Stimulated activated naive CD8-positive, alpha-beta T cell treated with anti-CD3 and anti-CD28 coated beads, Interleukin-15, Interleukin-2, amounts not matched to agents 100 U/mL and 50 U/mL, for 24 hours (primary cell): ENCODE results near the gene OSBP.

Experiments
- ATAC-seq: fragments of 150-1000 bp; cut with Tn5 transposase; one replicate; pipeline ENCODE4 v1.10.0; 2021
- DNase-seq: peaks from one replicate; pipeline ENCODE4 v3.0.0; 2021

OSBP gene

DNA sequence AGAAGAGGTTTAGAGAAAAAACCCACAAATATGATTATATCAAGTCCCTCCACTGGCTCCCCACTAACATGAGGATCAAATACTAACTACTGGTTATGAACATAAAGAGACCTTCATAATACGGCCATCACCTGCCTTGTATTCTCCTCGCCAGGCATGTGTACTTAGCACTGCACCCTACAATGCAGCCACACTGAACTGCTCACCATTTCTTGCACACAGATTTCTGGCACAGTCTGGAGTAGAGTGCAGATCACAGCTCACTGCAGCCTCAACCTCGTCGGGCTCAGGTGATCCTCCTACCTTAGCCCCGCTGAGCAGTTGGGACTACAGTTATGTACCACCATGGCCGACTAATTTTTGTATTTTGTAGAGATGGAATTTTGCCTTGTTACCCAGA lies 13.1 kb downstream of the OSBP start:
- ATAC-seq (no peak), DNase-seq (no peak)

GRCh38 chr11:59601788-59602187 lies 13.8 kb downstream of the OSBP start:
- DNase-seq (no peak), ATAC-seq (no peak)

DNA sequence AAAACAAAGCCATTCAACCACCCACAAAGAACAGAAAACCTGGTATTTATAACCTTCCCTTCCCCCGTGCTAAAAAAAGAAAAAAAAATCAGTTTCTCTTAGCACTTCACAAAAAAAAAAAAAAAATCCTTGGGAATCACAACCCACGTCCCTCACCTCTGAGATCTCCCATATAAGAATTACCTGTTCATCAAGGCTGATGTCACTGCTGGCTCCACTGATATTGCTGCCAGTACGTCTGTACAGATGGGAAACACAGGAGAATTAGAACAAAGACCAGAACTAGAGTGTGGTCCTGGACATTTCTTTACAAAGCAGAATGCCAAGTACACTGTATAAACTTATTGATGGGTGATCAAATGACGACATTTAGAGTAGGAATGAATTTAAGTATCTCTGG lies 14.9 kb downstream of the OSBP start:
- DNase-seq: no peak
- ATAC-seq: no peak

DNA sequence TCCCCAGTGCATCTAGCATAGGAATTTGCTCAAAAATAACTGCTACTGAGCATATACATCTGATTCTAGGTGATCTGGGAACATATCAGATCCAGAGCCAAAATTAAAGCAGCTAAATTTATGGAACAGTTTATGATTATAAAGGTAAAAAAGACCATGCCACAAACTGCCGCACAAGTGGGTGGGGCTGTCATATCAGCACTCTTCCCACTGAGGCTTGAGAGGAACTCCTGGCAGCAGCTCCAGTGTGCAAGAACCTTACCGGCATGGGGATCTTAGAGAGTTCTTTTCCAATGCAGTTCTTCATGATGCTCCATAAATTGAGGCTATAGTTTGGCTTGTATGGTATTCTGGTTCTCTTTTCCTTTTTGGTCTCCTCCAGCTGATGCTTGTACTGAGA lies 15.3 kb downstream of the OSBP start:
- no peak for ATAC-seq

DNA sequence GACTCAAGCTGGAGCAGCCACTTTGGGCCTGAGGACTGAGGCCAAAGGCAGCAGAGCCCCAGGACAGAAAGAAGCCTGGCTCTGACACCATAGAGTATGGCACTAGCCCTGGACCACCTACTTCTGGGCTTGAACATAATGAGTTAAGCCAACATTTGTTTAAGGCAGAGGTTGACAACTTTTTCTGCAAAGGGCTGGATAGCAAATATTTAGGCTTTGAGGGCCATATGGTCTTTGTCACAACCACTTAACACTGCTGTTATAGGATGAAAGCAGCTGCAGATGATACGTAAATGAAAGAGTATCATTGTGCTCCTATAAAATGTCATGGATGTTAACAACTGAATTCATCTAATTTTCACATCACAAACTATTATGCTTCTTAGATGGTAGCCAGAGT lies 16.6 kb downstream of the OSBP start:
- ATAC-seq (no peak), DNase-seq (no peak)

More for the DNA sequence above, 15.3 kb downstream of the OSBP start:
- no peak for DNase-seq

GRCh38 chr11:59584294-59584693 lies 31.3 kb downstream of the OSBP start:
- no peak for DNase-seq

GRCh38 chr11:59582006-59582405 lies 33.6 kb downstream of the OSBP start:
- DNase-seq (no peak), ATAC-seq (no peak)

More at GRCh38 chr11:59584294-59584693, 31.3 kb downstream of the OSBP start:
- no peak for ATAC-seq

DNA sequence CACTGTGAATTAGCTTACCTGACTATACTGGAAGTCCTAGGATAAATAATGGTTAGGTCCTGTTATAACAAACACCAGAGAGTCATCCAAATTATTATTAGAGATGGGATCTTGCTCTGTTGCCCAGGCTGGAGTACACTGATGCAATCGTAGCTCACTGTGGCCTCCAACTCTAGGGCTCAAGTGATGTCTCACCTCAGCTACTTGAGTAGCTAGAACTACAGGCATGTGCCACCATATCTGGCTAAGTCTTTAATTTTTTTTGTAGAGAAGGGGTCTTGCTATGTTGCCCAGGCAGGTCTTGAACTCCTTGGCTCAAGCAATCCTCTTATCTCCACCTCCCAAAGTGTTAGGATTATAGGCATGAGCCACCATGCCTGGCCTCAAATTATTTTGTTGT lies 37.2 kb downstream of the OSBP start:
- DNase-seq (no peak), ATAC-seq (no peak)

GRCh38 chr11:59575505-59575904 lies 40.1 kb downstream of the OSBP start:
- ATAC-seq (no peak), DNase-seq (no peak)

DNA sequence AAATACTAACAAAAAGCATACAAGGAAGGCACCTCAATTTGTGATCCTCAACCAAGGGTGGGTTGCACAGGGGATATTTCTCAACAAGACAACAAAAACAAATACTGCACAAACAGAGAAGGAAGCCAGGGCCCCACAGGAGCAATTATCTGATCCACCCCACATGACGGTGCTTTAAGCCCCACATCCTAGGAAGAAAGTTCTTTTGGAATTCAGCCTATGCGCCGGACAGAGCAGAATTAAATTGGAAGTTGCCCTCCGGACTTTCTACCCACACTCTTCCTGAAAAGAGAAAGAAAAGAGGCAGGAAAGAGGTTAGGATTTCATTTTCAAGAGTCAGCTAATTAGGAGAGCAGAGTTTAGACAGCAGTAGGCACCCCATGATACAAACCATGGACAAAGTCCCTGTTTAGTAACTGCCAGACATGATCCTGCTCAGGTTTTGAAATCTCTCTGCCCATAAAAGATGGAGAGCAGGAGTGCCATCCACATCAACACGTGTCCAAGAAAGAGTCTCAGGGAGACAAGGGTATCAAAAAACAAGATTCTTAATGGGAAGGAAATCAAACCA lies 40.6 kb downstream of the OSBP start:
- DNase-seq: no peak
- no peak for ATAC-seq

- no peak for ATAC-seq
These were observed 41.1 kb downstream of the OSBP start for GRCh38 chr11:59574467-59574866.

GRCh38 chr11:59573216-59573615 lies 42.4 kb downstream of the OSBP start:
- no peak for DNase-seq
- no peak for ATAC-seq

More at GRCh38 chr11:59574467-59574866, 41.1 kb downstream of the OSBP start:
- no peak for DNase-seq

DNA sequence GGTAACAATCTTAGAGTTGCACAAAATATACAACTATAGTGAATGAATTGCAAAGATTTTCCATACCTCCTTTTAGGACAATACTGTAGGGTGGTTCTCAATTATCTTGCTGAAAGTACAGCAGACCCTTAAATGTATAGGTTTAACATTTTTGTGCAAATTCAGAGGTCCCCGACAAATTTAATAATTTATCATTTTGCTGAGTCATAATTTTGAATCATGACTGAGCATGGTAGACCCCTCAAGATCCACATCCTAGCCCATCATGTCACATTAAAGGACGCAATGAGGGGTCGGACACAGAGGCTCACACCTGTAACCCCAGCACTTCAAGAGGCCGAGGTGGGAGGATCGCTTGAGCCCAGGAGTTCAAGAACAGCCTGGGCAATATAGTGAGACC lies 43.5 kb downstream of the OSBP start:
- DNase-seq (no peak), ATAC-seq (no peak)

DNA sequence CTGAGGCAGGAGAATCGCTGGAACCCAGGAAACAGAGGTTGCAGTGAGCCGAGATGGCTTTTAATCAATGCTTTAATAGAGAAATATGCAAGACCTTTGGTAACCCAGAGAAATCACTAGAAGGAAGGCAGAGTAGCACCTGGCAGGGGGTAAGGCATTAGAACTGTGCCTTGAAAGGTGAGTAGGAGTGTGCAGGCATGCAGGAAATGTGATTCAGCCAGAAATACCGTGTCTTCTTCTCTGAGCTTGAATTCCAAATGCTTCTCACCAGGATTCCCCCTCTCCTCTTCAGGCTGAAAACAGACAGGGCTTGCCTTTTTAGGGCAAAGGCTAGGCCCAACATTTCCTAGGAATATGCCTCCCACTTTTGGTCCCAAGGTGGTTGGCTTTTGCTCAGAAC lies 53.3 kb downstream of the OSBP start:
- DNase-seq: no peak
- ATAC-seq: no peak

GRCh38 chr11:59560702-59561473 lies 54.7 kb downstream of the OSBP start:
- DNase-seq (peak; percentile 87), ATAC-seq (peak; percentile 8)

DNA sequence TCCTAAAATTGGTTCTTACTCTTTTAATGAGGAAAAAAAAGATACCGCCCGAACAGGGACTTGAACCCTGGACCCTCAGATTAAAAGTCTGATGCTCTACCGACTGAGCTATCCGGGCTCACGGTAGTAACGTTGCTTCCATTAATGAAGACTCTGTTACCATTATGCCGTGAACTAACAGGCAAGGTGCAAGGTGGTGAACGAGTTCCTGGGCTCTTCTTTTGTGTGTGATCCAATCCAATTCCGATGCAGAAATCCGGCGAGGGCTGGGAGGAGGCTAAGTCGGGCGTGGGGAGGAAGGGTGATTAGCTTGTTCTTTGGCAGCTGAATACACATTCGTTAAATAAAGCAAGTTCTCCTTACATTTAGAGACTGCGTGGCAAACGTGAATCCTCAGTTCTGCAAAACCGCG lies 55.3 kb downstream of the OSBP start:
- peak; percentile 82 for DNase-seq
- ATAC-seq: peak; percentile 10

DNA sequence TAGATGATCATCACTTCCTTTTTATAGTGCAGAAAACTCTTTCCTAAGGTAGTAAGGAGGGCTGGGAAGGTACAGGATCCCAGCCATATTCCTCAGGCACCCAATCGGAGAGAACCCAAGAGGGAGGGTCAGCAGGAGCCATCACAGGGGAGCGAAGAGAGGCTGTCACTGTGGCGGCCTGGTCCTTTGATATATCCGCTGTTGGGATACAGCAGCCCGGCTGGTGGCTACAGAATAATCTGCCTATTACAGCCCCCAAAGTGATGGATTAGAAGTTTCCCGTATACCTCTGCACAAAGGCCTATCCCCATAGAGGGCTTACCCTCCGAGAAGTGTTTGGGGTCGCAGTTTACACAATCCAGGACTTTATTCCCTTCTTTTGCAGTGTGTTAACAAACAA lies 55.7 kb downstream of the OSBP start:
- ATAC-seq: no peak
- DNase-seq: no peak

GRCh38 chr11:59558270-59558643 lies 57.3 kb downstream of the OSBP start:
- ATAC-seq: no peak
- no peak for DNase-seq

DNA sequence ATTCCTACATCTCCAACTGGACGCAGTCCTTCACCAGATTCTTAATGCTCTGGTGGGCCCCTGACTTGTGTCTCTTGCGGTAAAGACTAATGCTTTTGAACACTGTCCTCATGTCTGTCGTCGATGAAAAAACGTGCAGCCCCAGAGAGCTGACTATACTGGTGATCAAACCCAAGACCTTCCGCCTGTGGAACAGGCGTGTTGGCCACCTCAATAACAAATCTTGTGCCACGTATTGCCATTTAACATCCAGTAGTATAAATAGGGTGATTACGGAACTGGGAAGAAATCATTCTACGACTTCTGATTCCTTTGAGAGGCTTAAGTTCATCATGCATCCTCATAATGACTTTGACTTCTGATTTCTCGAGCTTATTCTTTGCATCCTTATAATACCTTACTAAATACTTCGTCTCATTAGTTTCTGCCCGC lies 58.6 kb downstream of the OSBP start:
- DNase-seq (no peak), ATAC-seq (peak; percentile 15)

- DNase-seq (peak; percentile 82), ATAC-seq (peak; percentile 61)
These were observed 59.3 kb downstream of the OSBP start for GRCh38 chr11:59556115-59556916.

GRCh38 chr11:59555601-59556114 lies 59.9 kb downstream of the OSBP start:
- DNase-seq: no peak
- no peak for ATAC-seq

- no peak for DNase-seq
- ATAC-seq: no peak
These were observed 62.3 kb downstream of the OSBP start for GRCh38 chr11:59553323-59553722.

DNA sequence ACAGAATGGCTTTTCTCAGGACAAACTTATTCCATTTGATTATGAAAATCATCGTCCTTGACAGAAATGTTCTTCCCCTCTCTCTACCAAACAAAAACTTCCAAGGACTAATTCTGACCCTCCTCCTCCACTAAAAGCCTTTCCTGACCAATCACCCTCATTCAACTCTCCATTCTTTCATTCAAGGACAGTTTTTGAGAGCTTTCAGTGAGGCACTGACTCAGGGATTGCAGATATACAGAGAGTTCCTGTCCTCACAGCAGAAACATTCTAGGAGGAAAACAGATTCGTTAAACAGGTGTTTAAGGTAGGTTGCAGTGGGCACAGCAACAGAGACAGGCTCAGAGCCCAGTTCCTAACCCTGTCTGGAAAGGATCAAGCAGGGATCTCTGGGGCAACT lies 62.7 kb downstream of the OSBP start:
- DNase-seq (no peak), ATAC-seq (no peak)
